Upper lobe of left lung (tissue), 4 donors: ENCODE data around the gene CCNB1.

Experiments
- CTCF ChIP-seq, 6 experiments: fragments of 450-650 bp in 4 of 6; fragments of 200-600 bp in 2 of 6; sonication (generic) in 2 of 6; IDR thresholded peaks; one replicate each; pipeline ENCODE4 v1.5.1; 2016 to 2019; ENCODE audit warnings: antibody characterized with exemption in 6 of 6
- EP300 ChIP-seq, 4 donors: sonication (generic); formaldehyde crosslinking; IDR thresholded peaks; one replicate each; pipeline ENCODE4 v1.5.1; 2017; ENCODE audit warnings: antibody characterized with exemption in 4 of 4, control low read depth in 2 of 4
- POLR2A ChIP-seq, 4 donors: fragments of 450-650 bp; IDR thresholded peaks; one replicate each; pipeline ENCODE4 v1.5.1; 2016 to 2017; ENCODE audit warnings: antibody characterized with exemption in 4 of 4, mild to moderate bottlenecking in 2 of 4
- POLR2AphosphoS5 ChIP-seq, 2 donors: sonication (generic); formaldehyde crosslinking; IDR thresholded peaks; one replicate each; pipeline ENCODE4 v1.5.1; 2017; ENCODE audit warnings: antibody characterized with exemption in 2 of 2

DNA sequence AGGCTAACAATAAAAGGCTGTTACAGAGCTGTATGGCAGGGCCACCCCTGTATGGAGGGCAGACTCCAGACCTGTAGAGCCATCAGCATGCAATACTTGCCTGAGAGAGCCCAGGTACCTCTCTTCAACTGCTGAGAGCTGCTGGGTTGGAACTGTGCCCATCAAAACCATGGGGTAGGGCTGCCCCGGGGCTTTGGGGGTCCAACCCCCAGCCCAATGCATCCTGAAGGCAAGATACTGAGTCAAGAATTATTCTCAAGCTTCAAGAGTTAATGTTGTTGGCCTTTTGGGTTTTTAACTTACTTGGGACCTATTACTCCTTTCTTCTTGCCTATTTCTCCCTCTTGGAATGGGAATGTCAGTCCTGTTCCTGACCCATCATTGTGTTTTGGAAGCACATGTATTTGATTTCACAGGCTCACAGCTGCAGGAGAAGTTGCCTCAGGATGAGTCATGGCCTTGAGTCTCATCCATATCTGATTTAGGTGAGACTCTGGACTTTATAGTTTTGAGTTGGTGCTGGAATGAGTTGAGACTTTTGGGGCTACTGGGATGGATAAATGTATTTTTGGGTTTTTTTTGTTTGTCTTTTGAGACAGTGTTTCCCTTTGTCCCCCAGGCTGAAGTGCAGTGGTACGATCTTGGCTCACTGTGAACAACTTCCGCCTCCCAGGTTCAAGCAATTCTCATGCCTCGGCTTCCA, 46.7 kb downstream of the CCNB1 start:
- TF ChIP-seq CTCF (IDR thresholded peaks at IDR 0.05) = no peak
- TF ChIP-seq POLR2A (IDR thresholded peaks at IDR 0.05) = no peak
- no peak for TF ChIP-seq POLR2AphosphoS5 (IDR thresholded peaks at IDR 0.05)
- TF ChIP-seq EP300 (IDR thresholded peaks at IDR 0.05) = no peak
